Measurements from ENCODE around the gene PPP2R5A.

PPP2R5A gene
- long read RNA-seq, partial matches to known transcripts: 1 of 3 reads
- long read RNA-seq, other reads (novel, unspliced or antisense): 1 of 3 reads

DNA sequence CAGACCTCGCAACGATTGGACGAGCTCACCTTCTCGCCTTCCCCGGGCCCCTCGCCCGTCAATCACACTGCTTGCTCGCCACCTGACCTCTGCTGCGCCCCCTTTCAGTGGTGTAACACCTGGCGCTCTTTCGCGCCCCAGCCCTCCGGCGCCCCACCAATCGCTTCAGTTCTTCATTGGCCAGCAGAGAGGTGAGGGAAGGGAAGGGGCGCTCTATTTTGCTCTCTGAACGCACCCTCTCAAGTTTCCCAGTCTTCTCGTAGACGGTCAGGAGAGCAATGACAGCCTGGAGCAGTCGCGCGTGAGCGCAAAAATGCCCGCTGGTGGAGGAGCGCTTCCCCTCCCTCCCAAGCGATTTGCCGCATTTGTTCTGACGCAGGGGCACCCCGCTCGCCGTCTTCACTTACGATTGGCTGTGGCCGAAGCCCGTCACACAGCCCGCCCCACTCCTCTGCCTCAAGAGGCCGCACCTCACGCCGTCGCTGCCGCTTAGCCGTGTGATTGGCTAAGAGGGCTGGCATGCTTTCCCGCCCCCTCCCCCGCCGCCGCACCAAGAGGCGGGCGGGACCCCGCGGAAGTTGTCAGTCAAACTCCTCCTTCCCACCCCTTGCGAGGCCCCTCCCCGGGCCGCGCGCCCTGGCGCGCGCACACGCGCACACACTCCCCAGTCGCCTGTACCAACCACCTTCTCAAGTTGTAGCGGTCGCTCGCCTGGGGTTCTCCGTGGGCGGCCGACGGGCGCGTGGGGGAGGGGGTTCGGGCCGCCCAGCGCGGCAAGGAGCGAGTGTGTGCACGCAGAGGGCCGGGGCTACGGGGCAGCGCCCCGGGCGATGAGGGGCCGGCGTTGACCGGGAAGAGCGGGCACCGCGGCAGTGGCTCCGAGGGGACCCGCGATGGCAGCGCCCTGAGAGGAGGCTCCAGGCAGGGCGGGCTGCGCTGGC is at the start of gene PPP2R5A:
TSS of gene PPP2R5A (plus strand) at position 667 of the 941 bp plus-strand sequence. CDS start 701 bp downstream, outside the sequence.
- TF ChIP-seq SPI1 (IDR thresholded peaks at IDR 0.05; ENCODE audit: borderline replicate concordance, low read depth): 0 out of 2 replicates have a peak, but pooled peaks have one; percentile 11
- TF ChIP-seq, protein P1, sequence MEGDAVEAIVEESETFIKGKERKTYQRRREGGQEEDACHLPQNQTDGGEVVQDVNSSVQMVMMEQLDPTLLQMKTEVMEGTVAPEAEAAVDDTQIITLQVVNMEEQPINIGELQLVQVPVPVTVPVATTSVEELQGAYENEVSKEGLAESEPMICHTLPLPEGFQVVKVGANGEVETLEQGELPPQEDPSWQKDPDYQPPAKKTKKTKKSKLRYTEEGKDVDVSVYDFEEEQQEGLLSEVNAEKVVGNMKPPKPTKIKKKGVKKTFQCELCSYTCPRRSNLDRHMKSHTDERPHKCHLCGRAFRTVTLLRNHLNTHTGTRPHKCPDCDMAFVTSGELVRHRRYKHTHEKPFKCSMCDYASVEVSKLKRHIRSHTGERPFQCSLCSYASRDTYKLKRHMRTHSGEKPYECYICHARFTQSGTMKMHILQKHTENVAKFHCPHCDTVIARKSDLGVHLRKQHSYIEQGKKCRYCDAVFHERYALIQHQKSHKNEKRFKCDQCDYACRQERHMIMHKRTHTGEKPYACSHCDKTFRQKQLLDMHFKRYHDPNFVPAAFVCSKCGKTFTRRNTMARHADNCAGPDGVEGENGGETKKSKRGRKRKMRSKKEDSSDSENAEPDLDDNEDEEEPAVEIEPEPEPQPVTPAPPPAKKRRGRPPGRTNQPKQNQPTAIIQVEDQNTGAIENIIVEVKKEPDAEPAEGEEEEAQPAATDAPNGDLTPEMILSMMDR (IDR thresholded peaks at IDR 0.05; ENCODE audit: insufficient read depth, low read length): no peak
- peak; percentile 58 for TF ChIP-seq POLR2AphosphoS5 (IDR thresholded peaks at IDR 0.05; ENCODE audit: low read depth)
- TF ChIP-seq GABPA (IDR thresholded peaks at IDR 0.05; ENCODE audit: low read depth): no peak
- TF ChIP-seq, protein P2, sequence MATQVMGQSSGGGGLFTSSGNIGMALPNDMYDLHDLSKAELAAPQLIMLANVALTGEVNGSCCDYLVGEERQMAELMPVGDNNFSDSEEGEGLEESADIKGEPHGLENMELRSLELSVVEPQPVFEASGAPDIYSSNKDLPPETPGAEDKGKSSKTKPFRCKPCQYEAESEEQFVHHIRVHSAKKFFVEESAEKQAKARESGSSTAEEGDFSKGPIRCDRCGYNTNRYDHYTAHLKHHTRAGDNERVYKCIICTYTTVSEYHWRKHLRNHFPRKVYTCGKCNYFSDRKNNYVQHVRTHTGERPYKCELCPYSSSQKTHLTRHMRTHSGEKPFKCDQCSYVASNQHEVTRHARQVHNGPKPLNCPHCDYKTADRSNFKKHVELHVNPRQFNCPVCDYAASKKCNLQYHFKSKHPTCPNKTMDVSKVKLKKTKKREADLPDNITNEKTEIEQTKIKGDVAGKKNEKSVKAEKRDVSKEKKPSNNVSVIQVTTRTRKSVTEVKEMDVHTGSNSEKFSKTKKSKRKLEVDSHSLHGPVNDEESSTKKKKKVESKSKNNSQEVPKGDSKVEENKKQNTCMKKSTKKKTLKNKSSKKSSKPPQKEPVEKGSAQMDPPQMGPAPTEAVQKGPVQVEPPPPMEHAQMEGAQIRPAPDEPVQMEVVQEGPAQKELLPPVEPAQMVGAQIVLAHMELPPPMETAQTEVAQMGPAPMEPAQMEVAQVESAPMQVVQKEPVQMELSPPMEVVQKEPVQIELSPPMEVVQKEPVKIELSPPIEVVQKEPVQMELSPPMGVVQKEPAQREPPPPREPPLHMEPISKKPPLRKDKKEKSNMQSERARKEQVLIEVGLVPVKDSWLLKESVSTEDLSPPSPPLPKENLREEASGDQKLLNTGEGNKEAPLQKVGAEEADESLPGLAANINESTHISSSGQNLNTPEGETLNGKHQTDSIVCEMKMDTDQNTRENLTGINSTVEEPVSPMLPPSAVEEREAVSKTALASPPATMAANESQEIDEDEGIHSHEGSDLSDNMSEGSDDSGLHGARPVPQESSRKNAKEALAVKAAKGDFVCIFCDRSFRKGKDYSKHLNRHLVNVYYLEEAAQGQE (IDR thresholded peaks at IDR 0.05; ENCODE audit: insufficient replicate concordance, low read depth): peak; percentile 59
- H3K4me3 ChIP-seq (replicated peaks; ENCODE audit: insufficient read depth, low read length): peak within 1 kb of the TSS; percentile 92
- DNase-seq (ENCODE audit: low read depth in 1 of 2, low spot score in 1 of 2): peak; percentile 98 to 99
- no peaks in the 10 kb centered on the region for H3K27me3 ChIP-seq (ENCODE audit: insufficient read depth, poor library complexity, severe bottlenecking)
- peak within 1 kb of the TSS; percentile 96 for H3K27ac ChIP-seq (replicated peaks)

DNA sequence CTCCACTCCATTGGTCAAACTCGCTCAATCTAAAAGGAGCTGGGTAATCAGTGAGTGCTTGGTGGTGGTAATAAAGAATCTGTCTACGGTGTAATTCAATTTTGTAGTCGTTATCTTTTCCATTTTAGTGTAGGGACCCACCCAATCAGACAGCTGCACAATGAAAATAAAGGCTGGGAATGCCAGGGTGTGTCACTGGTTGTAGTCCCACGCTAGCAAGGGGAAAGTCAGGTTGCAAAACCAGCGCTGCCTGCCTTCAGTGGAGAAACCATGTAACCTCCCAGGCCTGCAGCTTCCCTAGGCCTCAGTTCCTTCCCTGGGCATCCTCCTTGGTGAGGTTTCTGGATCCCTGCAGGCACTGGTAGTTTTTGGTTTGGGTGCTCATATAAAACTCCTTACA is 49.4 kb upstream of the PPP2R5A start:
- DNase-seq (ENCODE audit: low read depth in 1 of 2, low spot score in 1 of 2): peak in 1 of 2 experiments; percentile 13
- Histone ChIP-seq H3K27ac (replicated peaks) (no peak overlapping the region), H3K27me3 (ENCODE audit: insufficient read depth, poor library complexity, severe bottlenecking) (no peaks in the 10 kb centered on the region), H3K4me3 (replicated peaks; ENCODE audit: insufficient read depth, low read length) (no peak overlapping the region)
- TF ChIP-seq, protein P1 (IDR thresholded peaks at IDR 0.05; ENCODE audit: insufficient read depth, low read length): no peak
- TF ChIP-seq POLR2AphosphoS5 (IDR thresholded peaks at IDR 0.05; ENCODE audit: low read depth) (no peak), GABPA (IDR thresholded peaks at IDR 0.05; ENCODE audit: low read depth) (no peak), SPI1 (IDR thresholded peaks at IDR 0.05; ENCODE audit: borderline replicate concordance, low read depth) (no peak)
- TF ChIP-seq, protein P2 (IDR thresholded peaks at IDR 0.05; ENCODE audit: insufficient replicate concordance, low read depth): no peak

DNA sequence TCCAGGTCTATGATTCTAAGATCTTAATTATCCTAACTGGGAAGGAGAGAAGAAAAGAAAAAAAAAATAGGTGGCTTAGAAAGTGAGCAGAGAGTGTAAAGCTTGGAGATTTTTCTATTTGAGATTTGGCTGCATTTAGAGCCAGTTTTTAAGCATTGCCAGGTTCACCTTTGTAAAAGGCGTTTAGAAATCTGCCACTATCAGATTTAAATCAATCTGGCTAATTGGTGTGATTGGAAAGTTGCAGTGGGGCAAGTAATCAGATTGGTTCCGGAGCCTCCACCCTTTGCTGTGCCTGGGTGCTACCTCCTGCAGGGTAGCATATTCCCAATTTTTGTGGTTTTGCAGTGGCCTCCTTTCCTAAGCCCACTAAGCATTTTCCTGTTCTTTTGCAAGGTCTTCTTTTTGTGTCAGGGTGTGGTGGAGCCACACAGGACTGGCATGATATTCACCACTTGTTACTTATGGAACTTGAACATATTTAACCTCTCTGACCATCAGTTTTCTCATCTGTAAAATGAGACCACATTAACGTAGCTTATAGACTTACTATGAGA is 48.5 kb upstream of the PPP2R5A start:
- Histone ChIP-seq H3K4me3 (replicated peaks; ENCODE audit: insufficient read depth, low read length) (no peak overlapping the region), H3K27me3 (ENCODE audit: insufficient read depth, poor library complexity, severe bottlenecking) (no peaks in the 10 kb centered on the region), H3K27ac (replicated peaks) (no peak overlapping the region)
- TF ChIP-seq, protein P1 (IDR thresholded peaks at IDR 0.05; ENCODE audit: insufficient read depth, low read length): no peak
- TF ChIP-seq SPI1 (IDR thresholded peaks at IDR 0.05; ENCODE audit: borderline replicate concordance, low read depth) (no peak), POLR2AphosphoS5 (IDR thresholded peaks at IDR 0.05; ENCODE audit: low read depth) (no peak), GABPA (IDR thresholded peaks at IDR 0.05; ENCODE audit: low read depth) (no peak)
- TF ChIP-seq, protein P2 (IDR thresholded peaks at IDR 0.05; ENCODE audit: insufficient replicate concordance, low read depth): no peak
- no peak for DNase-seq (ENCODE audit: low read depth in 1 of 2, low spot score in 1 of 2)

All from HL-60 (cell line).